OCI-LY7 (cell line): ENCODE results near the gene POGZ.

Experiments
- CTCF ChIP-seq: fragments of 200-600 bp; sonication (generic); conservative IDR thresholded peaks from 2 replicates; pipeline ENCODE4 v1.5.1; 2014; ENCODE audit warnings: mild to moderate bottlenecking, antibody characterized with exemption, low read length, moderate library complexity, mixed read lengths
- EZH2phosphoT487 ChIP-seq: fragments of 200-600 bp; sonication (generic); IDR thresholded peaks from 2 replicates; pipeline ENCODE4 v1.6.1; 2018; ENCODE audit warnings: low read depth, borderline replicate concordance, mild to moderate bottlenecking, mixed run types, antibody characterized with exemption, low read length, moderate library complexity, mixed read lengths

- TF ChIP-seq CTCF (no peak), EZH2phosphoT487 (no peak)
Observed at GRCh38 chr1:151492120-151492519, 32.8 kb upstream of the POGZ start.
